ENCODE measurements around the gene CDC7.

CDC7 gene

GRCh38 chr1:91546876-91547275, 46.2 kb downstream of the CDC7 start:
- in situ Hi-C loops (cut with MboI; ENCODE audit: low sequenced_read_pairs), result no loop called here

- in situ Hi-C loops (cut with MboI; ENCODE audit: low sequenced_read_pairs), result no loop called here
Observed at GRCh38 chr1:91548376-91549040, 47.9 kb downstream of the CDC7 start.

DNA sequence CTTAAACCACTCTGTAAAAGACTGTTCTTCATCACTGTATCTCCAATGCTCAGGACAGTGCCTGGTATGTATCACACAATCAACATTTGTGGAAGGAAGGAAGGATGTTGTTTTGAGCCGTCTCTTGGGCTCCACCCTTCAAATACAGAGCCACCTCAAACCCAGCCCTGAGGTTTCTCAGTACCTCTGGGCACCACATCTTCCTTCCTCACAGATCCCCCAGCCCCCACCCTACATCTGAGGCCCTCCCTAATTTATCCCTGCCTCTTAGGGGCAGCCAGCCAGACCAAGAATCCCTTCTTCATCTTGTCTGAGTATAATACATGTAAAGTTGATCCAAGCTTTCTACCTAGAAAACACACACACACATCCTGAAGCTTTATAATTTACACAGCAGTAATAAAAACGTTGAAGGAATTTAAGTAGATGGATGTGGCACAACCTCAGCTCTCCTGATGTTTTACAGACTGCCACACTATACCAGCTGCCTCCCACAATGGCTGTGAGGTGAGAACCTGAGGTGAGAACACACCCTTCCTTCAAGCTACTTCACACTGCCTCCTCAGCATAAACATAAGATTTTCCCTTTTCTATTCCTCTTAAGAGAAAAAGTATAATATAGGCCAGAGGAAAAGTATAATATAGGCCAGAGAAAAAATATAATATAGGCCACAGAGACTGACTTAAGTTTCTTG, 48.5 kb downstream of the CDC7 start:
- in situ Hi-C loops (cut with MboI; ENCODE audit: low sequenced_read_pairs), result no loop called here

- in situ Hi-C loops (cut with MboI; ENCODE audit: low sequenced_read_pairs), result no loop called here
Observed at GRCh38 chr1:91550961-91551360, 50.3 kb downstream of the CDC7 start.

DNA sequence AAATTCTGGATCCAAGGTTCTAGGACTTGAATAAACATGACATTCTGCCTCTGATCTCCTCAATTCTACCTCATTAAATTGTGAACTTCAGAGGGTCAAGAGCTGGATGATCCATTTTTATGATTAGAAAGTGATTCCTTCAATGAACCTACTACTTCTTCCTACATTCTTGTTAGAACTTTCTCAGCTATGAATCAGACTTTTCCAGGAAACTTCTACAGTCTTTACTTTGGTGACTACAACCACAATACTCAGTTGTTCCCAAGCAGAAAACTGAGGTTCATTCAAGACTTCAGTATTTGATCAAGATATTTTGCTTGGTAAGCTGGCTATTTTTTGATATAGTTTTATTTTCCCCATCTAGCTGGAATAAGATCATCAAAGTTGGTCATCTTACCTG, 51.4 kb downstream of the CDC7 start:
- in situ Hi-C loops (cut with MboI; ENCODE audit: low sequenced_read_pairs), result no loop called here

- in situ Hi-C loops (cut with MboI; ENCODE audit: low sequenced_read_pairs), result no loop called here
Observed at GRCh38 chr1:91552596-91552995, 51.9 kb downstream of the CDC7 start.

- in situ Hi-C loops (cut with MboI; ENCODE audit: low sequenced_read_pairs), result no loop called here
Observed at GRCh38 chr1:91553177-91553591, 52.5 kb downstream of the CDC7 start.

DNA sequence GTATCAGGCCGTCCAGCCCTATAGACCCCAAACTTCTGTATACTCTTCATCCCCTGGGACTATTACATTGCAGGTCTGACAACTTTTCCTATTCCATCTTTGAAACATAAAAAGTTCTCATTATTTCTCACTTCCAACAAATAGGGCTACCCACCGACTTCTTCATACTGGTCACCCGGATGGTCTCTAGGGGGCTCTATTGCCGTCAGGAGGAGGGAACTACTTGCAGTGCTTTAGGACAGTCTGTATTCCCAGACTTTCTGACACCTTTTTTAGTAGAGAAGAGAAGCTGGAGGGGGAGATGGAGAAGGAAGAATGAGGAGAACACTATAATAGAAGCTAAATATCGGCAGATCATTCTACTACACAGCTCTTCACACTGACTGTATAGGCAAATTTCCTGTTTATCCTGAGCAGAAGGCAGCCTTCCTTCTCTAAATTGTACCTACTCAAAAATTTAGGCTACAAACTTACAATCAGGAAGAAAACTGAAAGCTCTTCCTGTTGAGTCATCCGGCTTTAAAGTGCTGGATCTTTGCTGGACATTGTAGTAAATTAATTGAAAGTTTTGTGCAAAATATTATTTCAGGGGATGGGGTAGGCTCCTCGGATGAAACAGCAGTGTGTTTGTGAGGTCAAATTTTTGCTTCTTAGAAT, 54.6 kb downstream of the CDC7 start:
- in situ Hi-C loops (cut with MboI; ENCODE audit: low sequenced_read_pairs), result no loop called here

GRCh38 chr1:91555821-91556531, 55.3 kb downstream of the CDC7 start:
- in situ Hi-C loops (cut with MboI; ENCODE audit: low sequenced_read_pairs), result no loop called here

DNA sequence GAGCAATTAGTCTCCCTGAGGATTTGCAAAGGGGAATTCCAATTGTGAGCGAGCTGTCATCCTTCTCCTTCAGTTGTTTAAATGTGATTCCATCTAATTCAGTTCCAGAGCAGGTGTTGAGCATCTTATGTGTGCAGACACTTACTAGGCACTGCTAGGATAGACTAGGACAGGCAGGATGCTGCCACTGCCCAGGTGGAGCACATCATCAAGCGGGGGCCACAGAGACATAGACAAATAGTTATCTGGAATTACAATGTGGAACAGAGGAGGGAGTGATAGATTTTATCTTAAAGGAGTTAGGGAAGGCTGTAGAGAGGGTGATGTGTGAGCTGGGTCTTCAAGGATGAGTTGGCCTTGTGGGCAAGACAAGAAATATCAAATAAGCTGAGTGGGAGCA, 55.9 kb downstream of the CDC7 start:
- in situ Hi-C loops (cut with MboI; ENCODE audit: low sequenced_read_pairs), result no loop called here

DNA sequence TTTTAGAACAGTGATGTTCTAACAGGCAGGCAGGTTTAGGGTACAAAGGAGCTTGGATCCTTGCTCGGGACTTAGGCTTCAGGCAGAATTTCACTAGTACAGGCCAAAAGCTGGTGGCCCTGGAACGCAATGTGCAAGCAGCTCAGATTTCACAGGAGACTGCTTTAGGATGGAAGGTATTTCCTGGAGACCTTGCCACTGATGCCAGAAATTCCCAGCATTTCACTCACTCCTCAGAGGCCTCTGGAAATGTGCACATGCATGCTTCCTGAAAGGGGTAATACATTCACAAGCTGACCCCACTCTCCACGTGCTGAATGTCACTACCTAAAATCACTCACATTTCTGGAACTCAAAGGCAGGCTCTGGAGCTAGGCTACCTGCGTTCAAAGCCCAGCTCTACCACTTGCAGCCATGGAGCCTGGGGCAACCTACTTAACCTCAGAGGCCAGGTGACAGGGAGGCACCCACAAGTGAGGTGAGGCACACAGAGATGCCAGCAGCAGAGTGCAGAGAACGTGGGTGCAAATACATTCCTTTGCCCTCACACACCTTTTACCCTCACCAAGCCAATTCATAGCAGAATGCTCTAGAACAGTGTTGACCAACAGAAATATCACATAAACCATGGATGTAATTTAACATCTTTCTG, 56.5 kb downstream of the CDC7 start:
- in situ Hi-C loops (cut with MboI; ENCODE audit: low sequenced_read_pairs), result no loop called here

GRCh38 chr1:91557826-91558225, 57.2 kb downstream of the CDC7 start:
- in situ Hi-C loops (cut with MboI; ENCODE audit: low sequenced_read_pairs), result no loop called here

GRCh38 chr1:91559046-91559750, 58.5 kb downstream of the CDC7 start:
- in situ Hi-C loops (cut with MboI; ENCODE audit: low sequenced_read_pairs), result no loop called here

DNA sequence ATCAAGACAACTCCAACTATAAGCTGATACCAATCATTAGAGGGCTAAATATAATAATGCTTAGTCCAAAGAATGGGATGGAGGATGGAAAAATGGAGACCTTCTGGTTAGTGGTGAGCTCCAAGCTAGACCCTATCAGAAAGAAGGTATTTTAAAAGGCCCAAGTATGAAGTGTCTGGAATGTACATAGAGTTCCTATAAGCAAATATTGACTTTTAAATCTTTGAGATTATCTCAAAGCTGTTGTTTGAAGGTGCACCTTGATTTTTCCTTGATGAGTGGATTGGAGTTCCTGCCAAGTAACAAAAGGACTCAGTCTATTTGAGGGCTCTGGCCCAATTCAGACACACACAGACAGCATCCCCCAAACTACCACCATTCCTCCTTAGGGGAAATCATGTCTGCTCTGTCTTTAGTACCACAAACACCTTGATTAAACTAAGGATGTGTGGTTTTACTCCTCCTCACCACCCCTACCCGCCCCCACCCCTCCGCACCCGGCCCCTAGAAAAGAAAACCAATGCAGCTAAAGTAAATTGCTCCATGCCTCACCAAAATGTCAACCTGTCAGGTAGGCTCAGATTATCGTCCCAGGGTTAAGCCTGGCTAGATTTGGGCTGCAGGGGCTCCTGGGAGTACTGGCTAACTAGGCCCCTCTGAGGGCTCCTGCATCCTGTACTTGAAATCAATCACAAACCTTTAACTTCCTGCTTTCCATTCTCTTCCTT, 59.4 kb downstream of the CDC7 start:
- in situ Hi-C loops (cut with MboI; ENCODE audit: low sequenced_read_pairs), result no loop called here

DNA sequence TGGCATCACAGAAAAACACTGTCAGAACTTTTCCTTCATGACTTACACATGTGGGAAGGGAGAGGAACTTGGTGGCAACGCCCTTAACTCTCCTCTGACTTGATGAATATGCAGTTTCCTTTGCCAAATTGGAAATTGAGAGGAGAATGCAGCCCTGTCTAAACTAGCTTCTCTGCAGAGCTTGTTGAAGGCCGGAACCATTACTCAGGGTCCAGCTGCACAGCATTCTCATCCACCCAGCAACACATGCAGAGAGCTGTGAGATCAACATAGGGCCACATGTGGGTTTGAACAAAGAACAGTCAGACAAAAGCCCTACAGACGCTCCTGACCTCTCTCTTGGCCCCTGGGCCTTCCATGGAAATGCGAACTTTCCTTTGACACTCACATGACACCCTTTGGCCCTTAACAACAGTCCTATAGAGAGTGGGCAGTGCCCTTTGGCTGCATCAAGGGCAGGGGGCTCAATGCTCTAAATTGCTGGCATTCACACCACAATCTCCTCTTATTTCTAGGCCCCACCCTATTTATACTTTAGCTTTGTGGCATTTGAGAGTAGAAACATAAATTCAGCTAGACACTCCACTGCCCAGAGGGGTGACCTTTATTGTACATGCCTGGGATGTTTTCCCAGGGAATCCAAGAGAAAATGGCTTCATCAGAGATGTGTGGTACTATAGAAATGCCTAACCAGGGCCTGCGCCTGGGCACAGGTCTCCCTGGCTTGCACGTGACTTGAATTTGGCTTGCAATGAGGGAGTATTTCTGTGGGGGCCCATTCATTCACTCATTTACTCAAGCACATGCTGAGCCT, 64.4 kb downstream of the CDC7 start:
- in situ Hi-C loops (cut with MboI; ENCODE audit: low sequenced_read_pairs), result no loop called here

GRCh38 chr1:91567583-91567982, 66.9 kb downstream of the CDC7 start:
- in situ Hi-C loops (cut with MboI; ENCODE audit: low sequenced_read_pairs), result no loop called here

DNA sequence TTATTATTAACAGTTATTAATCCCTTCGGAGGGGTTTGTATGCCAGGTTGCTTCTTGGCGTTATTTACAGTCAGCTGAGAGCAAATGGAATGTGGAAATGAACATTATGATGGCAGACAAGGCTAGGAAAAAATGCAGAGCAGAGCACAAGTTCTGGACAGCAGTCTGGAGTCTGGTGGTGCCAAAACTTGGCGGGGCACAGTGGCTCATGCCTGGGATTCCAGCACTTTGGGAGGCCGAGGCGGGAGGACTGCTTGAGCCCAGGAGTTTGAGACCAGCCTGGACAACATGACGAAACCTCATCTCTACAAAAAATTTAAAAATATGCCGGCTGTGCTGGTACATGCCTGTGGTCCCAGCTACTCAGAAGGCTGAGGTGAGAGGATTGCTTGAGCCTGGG, 67.6 kb downstream of the CDC7 start:
- in situ Hi-C loops (cut with MboI; ENCODE audit: low sequenced_read_pairs), result no loop called here

DNA sequence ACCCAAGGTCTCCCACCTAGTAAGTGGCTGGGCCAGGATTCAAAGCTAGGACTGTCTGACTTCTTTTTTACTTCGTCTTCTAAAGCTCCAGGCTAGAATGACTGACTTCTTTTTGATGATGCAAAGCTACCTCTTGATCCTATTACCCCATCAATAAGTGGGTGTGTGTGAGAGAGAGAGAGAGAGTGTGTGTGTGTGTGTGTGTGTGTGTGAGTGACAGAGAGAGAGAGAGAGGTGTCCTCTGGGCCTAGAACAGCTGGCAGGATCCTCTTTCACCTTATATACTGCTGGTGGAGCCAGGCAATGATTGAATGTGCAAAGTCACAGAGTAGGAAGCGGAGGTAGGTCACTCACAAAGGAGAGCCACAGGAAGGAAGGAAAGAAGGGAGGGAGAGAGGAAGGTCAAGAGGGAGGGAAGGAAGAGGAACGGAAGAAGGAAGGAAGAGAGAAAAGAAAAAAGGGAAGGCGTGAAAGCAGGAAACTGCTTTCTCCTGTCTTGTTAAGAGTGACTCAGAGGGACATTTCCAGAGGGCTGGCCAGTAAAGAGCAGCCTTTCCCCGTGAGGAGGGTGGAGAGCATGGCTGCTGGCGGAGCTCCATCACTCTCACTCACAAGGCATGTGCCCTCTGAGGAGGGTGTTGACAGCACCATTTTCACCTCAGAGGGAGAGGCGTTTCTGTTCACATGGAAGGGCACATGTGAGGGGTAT, 68.9 kb downstream of the CDC7 start:
- in situ Hi-C loops (cut with MboI; ENCODE audit: low sequenced_read_pairs), result no loop called here

DNA sequence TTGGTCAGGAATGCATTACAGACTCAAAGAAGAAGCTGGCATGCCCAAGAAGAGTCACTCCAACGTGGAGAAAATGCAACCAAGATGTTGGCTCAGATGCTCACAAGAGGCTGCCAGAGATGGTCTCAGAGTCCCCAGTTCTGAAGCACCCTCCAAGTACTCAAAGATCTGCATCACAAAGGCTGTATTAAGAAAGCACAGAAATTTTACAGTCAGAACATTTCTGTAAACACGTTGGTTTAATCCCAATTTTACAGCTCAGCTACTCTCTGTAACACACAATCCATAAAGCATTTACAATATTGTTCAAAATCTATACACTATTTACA, 69.4 kb downstream of the CDC7 start:
- in situ Hi-C loops (cut with MboI; ENCODE audit: low sequenced_read_pairs), result no loop called here

All from hTERT RPE-1 (cell line).